ENCODE results near the gene RENBP. TPM values are rescaled to one million over a fixed set of nuclear protein-coding genes. Genes with fewer than 3 reads are reported as not detected.

The RENBP gene
- total RNA-seq, 1 donor from 2014 or later = 38.7 TPM

DNA sequence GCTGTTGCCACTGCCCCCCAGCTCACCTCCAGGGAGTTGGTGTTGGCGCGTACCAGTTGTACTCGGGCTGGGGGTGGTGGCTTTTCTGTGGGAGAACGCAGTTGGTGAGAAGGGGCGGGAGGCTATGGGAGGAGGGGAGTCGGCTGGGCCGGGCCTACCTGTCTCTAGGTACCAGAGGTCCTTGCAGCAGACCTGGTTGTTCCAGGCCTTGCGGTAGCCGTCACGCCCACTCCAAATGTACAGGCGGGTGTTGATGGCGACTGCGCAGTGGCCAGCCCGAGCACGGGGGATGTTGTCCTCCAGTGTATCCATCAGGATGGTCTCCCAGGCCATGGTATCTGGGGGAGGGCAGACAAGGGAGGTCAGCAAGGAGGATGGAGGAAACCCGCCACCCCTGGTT, 15.6 kb upstream of the RENBP start:
- TF ChIP-seq, protein P1, sequence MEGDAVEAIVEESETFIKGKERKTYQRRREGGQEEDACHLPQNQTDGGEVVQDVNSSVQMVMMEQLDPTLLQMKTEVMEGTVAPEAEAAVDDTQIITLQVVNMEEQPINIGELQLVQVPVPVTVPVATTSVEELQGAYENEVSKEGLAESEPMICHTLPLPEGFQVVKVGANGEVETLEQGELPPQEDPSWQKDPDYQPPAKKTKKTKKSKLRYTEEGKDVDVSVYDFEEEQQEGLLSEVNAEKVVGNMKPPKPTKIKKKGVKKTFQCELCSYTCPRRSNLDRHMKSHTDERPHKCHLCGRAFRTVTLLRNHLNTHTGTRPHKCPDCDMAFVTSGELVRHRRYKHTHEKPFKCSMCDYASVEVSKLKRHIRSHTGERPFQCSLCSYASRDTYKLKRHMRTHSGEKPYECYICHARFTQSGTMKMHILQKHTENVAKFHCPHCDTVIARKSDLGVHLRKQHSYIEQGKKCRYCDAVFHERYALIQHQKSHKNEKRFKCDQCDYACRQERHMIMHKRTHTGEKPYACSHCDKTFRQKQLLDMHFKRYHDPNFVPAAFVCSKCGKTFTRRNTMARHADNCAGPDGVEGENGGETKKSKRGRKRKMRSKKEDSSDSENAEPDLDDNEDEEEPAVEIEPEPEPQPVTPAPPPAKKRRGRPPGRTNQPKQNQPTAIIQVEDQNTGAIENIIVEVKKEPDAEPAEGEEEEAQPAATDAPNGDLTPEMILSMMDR (IDR thresholded peaks at IDR 0.05; ENCODE audit: insufficient read depth, low read length, poor library complexity, severe bottlenecking) = no peak
- Histone ChIP-seq H3K27me3 (ENCODE audit: control insufficient read depth, insufficient read depth, low read length) (no peaks in the 10 kb centered on the region), H3K4me3 (ENCODE audit: low read depth, low read length) (no peak overlapping the region), H3K36me3 (ENCODE audit: control insufficient read depth, insufficient read depth, low read length) (peaks cover 6% of the 10 kb centered on the region)
- DNase-seq (ENCODE audit: low read depth) = no peak

DNA sequence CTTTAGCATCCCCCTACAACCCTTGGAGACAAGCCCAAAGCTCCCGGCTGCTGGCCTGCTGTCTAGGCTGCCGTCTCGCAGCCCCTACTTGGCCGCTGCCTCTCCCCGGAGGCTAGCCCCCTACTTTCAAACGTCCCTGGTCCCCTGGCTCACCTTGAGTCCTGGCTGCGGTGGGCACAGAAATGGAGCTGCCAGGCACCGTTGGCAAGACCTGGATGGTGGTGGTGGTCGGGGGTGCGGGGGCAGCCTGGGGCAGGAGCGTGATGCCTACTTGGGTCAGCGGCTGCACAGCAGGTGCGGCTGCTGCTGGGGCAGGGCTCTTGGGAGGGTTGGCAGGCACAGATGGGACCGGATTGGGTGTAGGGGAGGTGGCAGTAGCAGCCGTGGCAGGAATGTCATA, 15.2 kb upstream of the RENBP start:
- Histone ChIP-seq H3K27me3 (ENCODE audit: control insufficient read depth, insufficient read depth, low read length) (no peaks in the 10 kb centered on the region), H3K36me3 (ENCODE audit: control insufficient read depth, insufficient read depth, low read length) (peaks cover 6% of the 10 kb centered on the region), H3K4me3 (ENCODE audit: low read depth, low read length) (no peak overlapping the region)
- TF ChIP-seq, protein P1 (IDR thresholded peaks at IDR 0.05; ENCODE audit: insufficient read depth, low read length, poor library complexity, severe bottlenecking) = no peak
- DNase-seq (ENCODE audit: low read depth) = no peak

- Histone ChIP-seq H3K4me3 (ENCODE audit: low read depth, low read length) (no peak overlapping the region), H3K36me3 (ENCODE audit: control insufficient read depth, insufficient read depth, low read length) (peaks cover 6% of the 10 kb centered on the region), H3K27me3 (ENCODE audit: control insufficient read depth, insufficient read depth, low read length) (no peaks in the 10 kb centered on the region)
- TF ChIP-seq, protein P1 (IDR thresholded peaks at IDR 0.05; ENCODE audit: insufficient read depth, low read length, poor library complexity, severe bottlenecking) = no peak
- no peak for DNase-seq (ENCODE audit: low read depth)
These were observed 14.2 kb upstream of the RENBP start for GRCh38 chrX:153958605-153959004.

DNA sequence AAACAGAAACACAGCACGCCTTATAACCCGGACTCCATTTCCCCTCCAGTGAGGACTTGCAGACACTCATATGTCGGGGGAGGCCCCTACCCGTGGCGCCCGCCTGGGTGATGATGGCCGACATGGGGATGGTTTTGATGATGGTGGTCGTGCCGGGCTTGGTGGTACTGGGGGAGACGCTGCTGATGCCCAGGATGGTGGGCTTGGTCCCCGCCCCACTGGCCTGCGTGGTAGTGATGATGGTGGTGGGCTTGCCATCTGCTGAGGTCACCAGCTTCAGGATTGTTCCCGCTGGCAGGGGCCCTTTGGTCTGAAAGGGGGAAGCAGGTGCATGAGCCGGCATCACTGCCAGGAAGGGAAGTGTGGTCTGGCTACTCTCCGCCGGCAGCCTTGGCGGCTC, 12.8 kb upstream of the RENBP start:
- no peak for DNase-seq (ENCODE audit: low read depth)
- H3K27me3 ChIP-seq (ENCODE audit: control insufficient read depth, insufficient read depth, low read length) = no peaks in the 10 kb centered on the region
- H3K36me3 ChIP-seq (ENCODE audit: control insufficient read depth, insufficient read depth, low read length) = peaks cover 6% of the 10 kb centered on the region
- TF ChIP-seq, protein P1 (IDR thresholded peaks at IDR 0.05; ENCODE audit: insufficient read depth, low read length, poor library complexity, severe bottlenecking) = no peak
- H3K4me3 ChIP-seq (ENCODE audit: low read depth, low read length) = no peak overlapping the region

DNA sequence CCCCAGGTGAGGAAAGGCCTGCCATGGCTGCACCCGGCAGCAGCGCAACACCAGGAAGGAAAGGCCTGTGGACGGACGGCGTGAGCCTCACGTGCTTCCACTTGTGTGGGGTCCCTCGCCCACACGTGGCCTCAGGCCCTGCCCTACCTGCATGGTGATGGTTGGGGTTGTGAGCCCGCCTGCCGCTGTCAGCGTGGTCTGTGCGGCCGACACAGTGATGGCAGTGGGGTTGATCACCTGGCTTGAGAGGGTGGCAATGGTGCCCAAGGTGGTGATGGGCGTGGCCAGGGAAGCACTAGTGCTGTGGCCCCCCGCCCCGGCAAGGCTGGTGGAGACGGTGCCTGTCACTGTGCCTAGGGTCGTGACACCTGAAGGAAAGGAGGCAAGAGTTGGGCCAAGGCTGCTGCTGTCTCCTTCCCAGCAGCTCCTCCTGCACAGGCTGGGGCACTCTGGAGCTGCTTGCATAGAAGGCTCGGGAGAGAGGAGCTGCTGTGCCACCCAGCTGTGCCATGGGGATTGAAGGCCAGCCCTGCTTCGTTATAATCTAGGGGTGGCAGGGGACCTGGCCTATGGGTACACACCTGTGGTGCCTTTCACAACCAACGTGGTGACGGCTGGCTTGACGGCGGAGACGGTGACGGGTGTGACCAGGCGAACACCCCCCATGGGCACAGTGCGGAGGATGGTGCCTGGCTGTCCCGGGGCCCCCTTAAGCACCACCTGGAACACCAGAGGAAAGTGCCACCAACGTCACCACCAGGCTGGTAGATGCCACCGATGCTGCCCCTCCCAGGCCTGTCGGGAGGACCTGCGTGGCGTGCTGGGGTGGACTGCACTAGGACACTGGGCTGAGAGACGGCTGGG, 11.8 kb upstream of the RENBP start:
- TF ChIP-seq, protein P1 (IDR thresholded peaks at IDR 0.05; ENCODE audit: insufficient read depth, low read length, poor library complexity, severe bottlenecking) = no peak
- H3K4me3 ChIP-seq (ENCODE audit: low read depth, low read length) = no peak overlapping the region
- peaks cover 7% of the 10 kb centered on the region for H3K36me3 ChIP-seq (ENCODE audit: control insufficient read depth, insufficient read depth, low read length)
- no peak for DNase-seq (ENCODE audit: low read depth)
- no peaks in the 10 kb centered on the region for H3K27me3 ChIP-seq (ENCODE audit: control insufficient read depth, insufficient read depth, low read length)
